ENCODE data around the gene CEP112.
"Not testable (repeated sequence)": the region's sequence is repeated elsewhere in the genome, so short reads cannot be mapped to it uniquely, and the experiment has no call there.

The CEP112 gene

GRCh38 chr17:65841089-65841488 is 350.8 kb downstream of the CEP112 start:
- H3K4me3 ChIP-seq (IDR thresholded peaks at IDR 0.05; ENCODE audit: insufficient read depth, low read depth, low read length) = no peak overlapping the region
- no peaks in the 10 kb centered on the region for H3K79me2 ChIP-seq (ENCODE audit: insufficient read depth, low read depth)
- TF ChIP-seq, protein P1, sequence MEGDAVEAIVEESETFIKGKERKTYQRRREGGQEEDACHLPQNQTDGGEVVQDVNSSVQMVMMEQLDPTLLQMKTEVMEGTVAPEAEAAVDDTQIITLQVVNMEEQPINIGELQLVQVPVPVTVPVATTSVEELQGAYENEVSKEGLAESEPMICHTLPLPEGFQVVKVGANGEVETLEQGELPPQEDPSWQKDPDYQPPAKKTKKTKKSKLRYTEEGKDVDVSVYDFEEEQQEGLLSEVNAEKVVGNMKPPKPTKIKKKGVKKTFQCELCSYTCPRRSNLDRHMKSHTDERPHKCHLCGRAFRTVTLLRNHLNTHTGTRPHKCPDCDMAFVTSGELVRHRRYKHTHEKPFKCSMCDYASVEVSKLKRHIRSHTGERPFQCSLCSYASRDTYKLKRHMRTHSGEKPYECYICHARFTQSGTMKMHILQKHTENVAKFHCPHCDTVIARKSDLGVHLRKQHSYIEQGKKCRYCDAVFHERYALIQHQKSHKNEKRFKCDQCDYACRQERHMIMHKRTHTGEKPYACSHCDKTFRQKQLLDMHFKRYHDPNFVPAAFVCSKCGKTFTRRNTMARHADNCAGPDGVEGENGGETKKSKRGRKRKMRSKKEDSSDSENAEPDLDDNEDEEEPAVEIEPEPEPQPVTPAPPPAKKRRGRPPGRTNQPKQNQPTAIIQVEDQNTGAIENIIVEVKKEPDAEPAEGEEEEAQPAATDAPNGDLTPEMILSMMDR (conservative IDR thresholded peaks at IDR 0.05; ENCODE audit: low read depth, low read length) = no peak
- H4K20me1 ChIP-seq (ENCODE audit: insufficient read depth) = no peaks in the 10 kb centered on the region
- no peak overlapping the region for H3K4me2 ChIP-seq
- no peaks in the 10 kb centered on the region for H3K27me3 ChIP-seq (ENCODE audit: insufficient read depth, low read depth)
- H3K9ac ChIP-seq = no peak overlapping the region
- no peaks in the 10 kb centered on the region for H3K36me3 ChIP-seq (ENCODE audit: insufficient read depth)
- no peak overlapping the region for H3K27ac ChIP-seq
- no peak overlapping the region for H2AFZ ChIP-seq (ENCODE audit: low read depth)
- peaks cover 20% of the 10 kb centered on the region for H3K4me1 ChIP-seq (ENCODE audit: low read depth, poor library complexity, severe bottlenecking)

GRCh38 chr17:65837232-65837631 is 354.7 kb downstream of the CEP112 start:
- peaks cover 42% of the 10 kb centered on the region for H3K4me1 ChIP-seq (ENCODE audit: low read depth, poor library complexity, severe bottlenecking)
- not testable (repeated sequence) for H3K27ac ChIP-seq; H3K4me2 ChIP-seq; H3K36me3 ChIP-seq (ENCODE audit: insufficient read depth); H2AFZ ChIP-seq (ENCODE audit: low read depth); H4K20me1 ChIP-seq (ENCODE audit: insufficient read depth); H3K27me3 ChIP-seq (ENCODE audit: insufficient read depth, low read depth); H3K9ac ChIP-seq; H3K79me2 ChIP-seq (ENCODE audit: insufficient read depth, low read depth); H3K4me3 ChIP-seq (IDR thresholded peaks at IDR 0.05; ENCODE audit: insufficient read depth, low read depth, low read length)

GRCh38 chr17:65833214-65833613 is 358.7 kb downstream of the CEP112 start:
- Histone ChIP-seq H3K4me1 (ENCODE audit: low read depth, poor library complexity, severe bottlenecking) (peaks cover 33% of the 10 kb centered on the region), H3K4me3 (IDR thresholded peaks at IDR 0.05; ENCODE audit: insufficient read depth, low read depth, low read length) (no peak overlapping the region), H3K27ac (no peak overlapping the region), H4K20me1 (ENCODE audit: insufficient read depth) (no peaks in the 10 kb centered on the region), H3K27me3 (ENCODE audit: insufficient read depth, low read depth) (no peaks in the 10 kb centered on the region), H3K9ac (no peak overlapping the region), H3K79me2 (ENCODE audit: insufficient read depth, low read depth) (no peaks in the 10 kb centered on the region), H3K36me3 (ENCODE audit: insufficient read depth) (no peaks in the 10 kb centered on the region), H2AFZ (ENCODE audit: low read depth) (no peak overlapping the region), H3K4me2 (no peak overlapping the region)
- TF ChIP-seq, protein P1 (conservative IDR thresholded peaks at IDR 0.05; ENCODE audit: low read depth, low read length) = no peak

DNA sequence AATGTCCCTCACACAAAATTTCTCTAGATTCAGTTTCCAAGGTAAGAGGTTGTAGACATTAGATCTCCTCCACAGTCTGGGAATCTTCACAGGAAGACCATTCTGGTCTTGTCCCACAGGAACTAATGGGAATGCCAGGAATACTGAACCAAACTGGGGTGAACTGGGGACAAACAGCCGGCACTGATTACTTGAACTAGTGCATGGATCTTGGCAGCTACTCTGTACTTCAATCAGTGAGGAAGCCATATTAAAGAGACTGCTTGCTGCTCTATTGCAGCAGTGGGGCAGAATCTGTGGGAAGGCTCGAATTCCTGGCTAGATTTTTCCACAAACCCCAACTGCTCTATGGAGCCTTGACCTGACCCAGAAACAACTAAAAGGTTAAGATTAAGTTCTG is 361.6 kb downstream of the CEP112 start:
- TF ChIP-seq, protein P1 (conservative IDR thresholded peaks at IDR 0.05; ENCODE audit: low read depth, low read length) = no peak
- no peaks in the 10 kb centered on the region for H3K36me3 ChIP-seq (ENCODE audit: insufficient read depth)
- H3K27ac ChIP-seq = no peak overlapping the region
- H3K27me3 ChIP-seq (ENCODE audit: insufficient read depth, low read depth) = no peaks in the 10 kb centered on the region
- no peak overlapping the region for H3K9ac ChIP-seq
- no peak overlapping the region for H3K4me3 ChIP-seq (IDR thresholded peaks at IDR 0.05; ENCODE audit: insufficient read depth, low read depth, low read length)
- H4K20me1 ChIP-seq (ENCODE audit: insufficient read depth) = no peaks in the 10 kb centered on the region
- H2AFZ ChIP-seq (ENCODE audit: low read depth) = no peak overlapping the region
- H3K79me2 ChIP-seq (ENCODE audit: insufficient read depth, low read depth) = no peaks in the 10 kb centered on the region
- no peak overlapping the region for H3K4me2 ChIP-seq
- H3K4me1 ChIP-seq (ENCODE audit: low read depth, poor library complexity, severe bottlenecking) = peaks cover 15% of the 10 kb centered on the region

GRCh38 chr17:65826577-65826976 is 365.4 kb downstream of the CEP112 start:
- H3K36me3 ChIP-seq (ENCODE audit: insufficient read depth); H3K4me3 ChIP-seq (IDR thresholded peaks at IDR 0.05; ENCODE audit: insufficient read depth, low read depth, low read length); H3K4me1 ChIP-seq (ENCODE audit: low read depth, poor library complexity, severe bottlenecking); H3K9ac ChIP-seq; H4K20me1 ChIP-seq (ENCODE audit: insufficient read depth); H3K27ac ChIP-seq; H2AFZ ChIP-seq (ENCODE audit: low read depth); H3K27me3 ChIP-seq (ENCODE audit: insufficient read depth, low read depth); H3K79me2 ChIP-seq (ENCODE audit: insufficient read depth, low read depth); H3K4me2 ChIP-seq: not testable (repeated sequence)
